Spleen (tissue), 11 donors: Measurements from ENCODE around the gene C1orf198. TPM values are rescaled to one million over a fixed set of nuclear protein-coding genes. Genes with fewer than 3 reads are reported as not detected.

Experiments used
- DNase-seq: peaks from one replicate; pipeline ENCODE4 v3.0.0-alpha.2; 2020
- H3K27ac ChIP-seq, 8 donors: fragments of 200-600 bp; sonication (generic) in 7 of 8; 1 replicate in 4 of 8; 2 replicates in 4 of 8; pipeline versions ENCODE4 v1.5.0 to v1.8.0; 2016 to 2021; ENCODE audit warnings: inconsistent platforms in 4 of 8, mild to moderate bottlenecking in 4 of 8, moderate library complexity in 1 of 8
- H3K27me3 ChIP-seq, 7 donors: fragments of 200-600 bp; sonication (generic) in 6 of 7; replicated peaks in 1 of 7; 1 replicate in 4 of 7; 2 replicates in 3 of 7; pipeline versions ENCODE4 v1.5.0 to v1.8.0; 2016 to 2021; ENCODE audit warnings: inconsistent platforms in 3 of 7, mild to moderate bottlenecking in 1 of 7
- H3K36me3 ChIP-seq, 6 donors: fragments of 200-600 bp; sonication (generic) in 5 of 6; 1 replicate in 4 of 6; 2 replicates in 2 of 6; pipeline versions ENCODE4 v1.5.0 to v1.8.0; 2016 to 2021; ENCODE audit warnings: inconsistent platforms in 2 of 6
- H3K4me1 ChIP-seq, 6 donors: fragments of 200-600 bp; sonication (generic) in 5 of 6; 1 replicate in 3 of 6; 2 replicates in 3 of 6; pipeline versions ENCODE4 v1.5.0 to v1.8.0; 2016 to 2021; ENCODE audit warnings: inconsistent platforms in 3 of 6
- H3K4me3 ChIP-seq, 8 donors: fragments of 200-600 bp; sonication (generic) in 7 of 8; 1 replicate in 4 of 8; 2 replicates in 4 of 8; pipeline versions ENCODE4 v1.5.0 to v1.8.0; 2016 to 2021; ENCODE audit warnings: inconsistent platforms in 4 of 8, mild to moderate bottlenecking in 4 of 8, moderate library complexity in 2 of 8
- H3K9me3 ChIP-seq, 8 donors: fragments of 200-600 bp; sonication (generic) in 7 of 8; 1 replicate in 4 of 8; 2 replicates in 4 of 8; pipeline versions ENCODE4 v1.5.0 to v1.8.0; 2016 to 2021; ENCODE audit warnings: inconsistent platforms in 4 of 8
- POLR2A ChIP-seq, 3 donors: fragments of 450-650 bp; IDR thresholded peaks; one replicate each; pipeline ENCODE4 v1.5.1; 2017; ENCODE audit warnings: antibody characterized with exemption in 3 of 3, mild to moderate bottlenecking in 1 of 3
- POLR2AphosphoS5 ChIP-seq, 3 donors: sonication (generic); formaldehyde crosslinking; IDR thresholded peaks; one replicate each; pipeline ENCODE4 v1.5.1; 2017; ENCODE audit warnings: antibody characterized with exemption in 3 of 3
- WGBS, 5 donors: extraction: QIAGEN DNeasy Blood & Tissue Kit in 3 of 5; methylation state at CpG; one replicate each; pipeline versions ENCODE4 v1.1.5 to v1.1.7; 2013 to 2018; 5-methylcytosine and 5-hydroxymethylcytosine counted together
- intact Hi-C: fragments of 100-400 bp; cut with DNase I; formaldehyde crosslinking; loops from one replicate; pipeline ENCODE4 v1.15.0; 2023; ENCODE audit warnings: low total_unique reads
- polyA plus RNA-seq, 3 donors: library from polyadenylated mRNA; stranded (reverse); fragments of 200-250 nt; gene quantifications; one replicate each; pipeline ENCODE4 v1.2.1, GENCODE V29; 2013
- total RNA-seq, 7 donors: library from RNA; depleted of rRNA in 3 of 7; stranded (reverse); fragments of >200 nt in 3 of 7; fragmentation: NEBNext Ultra II Directional in 4 of 7; extraction: Animal tissue kit (Norgen Biotek cat#: 25700) in 4 of 7; gene quantifications; one replicate each; pipeline versions ENCODE4 v1.1.0 to v1.2.1, GENCODE V29; 2016 to 2021
- TF ChIP-seq, protein P1 (sequence below), 11 experiments: fragments of 200-600 bp in 7 of 11; fragments of 450-650 bp in 4 of 11; sonication (generic) in 4 of 11; IDR thresholded peaks in 8 of 11; conservative IDR thresholded peaks in 3 of 11; 1 replicate in 7 of 11; 2 replicates in 4 of 11; pipeline versions ENCODE4 v1.4.0 to v1.8.0; 2016 to 2021; ENCODE audit warnings: antibody characterized with exemption in 11 of 11, inconsistent platforms in 4 of 11, mild to moderate bottlenecking in 1 of 11
- donor health status: healthy with polysubstance abuse.
- donor health status: DM: no; HTN: no; CAD: no; lungs with moderate emphysema.
- donor health status: DM: no; HTN: no; CAD: no.
- donor health status: Bipolar disorder and iron deficiency.
- donor health status: healthy.
- donor health status: DM: no; HTN: no; CAD: no.
- donor health status: DM: yes; HTN: yes; CAD: no.

C1orf198 gene
- total and polyA plus RNA-seq, 10 donors, result 5.0 to 32.7 (median 18.4) TPM

GRCh38 chr1:230857822-230858221 lies 10.5 kb downstream of the C1orf198 start:
- TF ChIP-seq POLR2A (IDR thresholded peaks at IDR 0.05), result no peak
- no peak for TF ChIP-seq POLR2AphosphoS5 (IDR thresholded peaks at IDR 0.05)
- TF ChIP-seq, protein P1, sequence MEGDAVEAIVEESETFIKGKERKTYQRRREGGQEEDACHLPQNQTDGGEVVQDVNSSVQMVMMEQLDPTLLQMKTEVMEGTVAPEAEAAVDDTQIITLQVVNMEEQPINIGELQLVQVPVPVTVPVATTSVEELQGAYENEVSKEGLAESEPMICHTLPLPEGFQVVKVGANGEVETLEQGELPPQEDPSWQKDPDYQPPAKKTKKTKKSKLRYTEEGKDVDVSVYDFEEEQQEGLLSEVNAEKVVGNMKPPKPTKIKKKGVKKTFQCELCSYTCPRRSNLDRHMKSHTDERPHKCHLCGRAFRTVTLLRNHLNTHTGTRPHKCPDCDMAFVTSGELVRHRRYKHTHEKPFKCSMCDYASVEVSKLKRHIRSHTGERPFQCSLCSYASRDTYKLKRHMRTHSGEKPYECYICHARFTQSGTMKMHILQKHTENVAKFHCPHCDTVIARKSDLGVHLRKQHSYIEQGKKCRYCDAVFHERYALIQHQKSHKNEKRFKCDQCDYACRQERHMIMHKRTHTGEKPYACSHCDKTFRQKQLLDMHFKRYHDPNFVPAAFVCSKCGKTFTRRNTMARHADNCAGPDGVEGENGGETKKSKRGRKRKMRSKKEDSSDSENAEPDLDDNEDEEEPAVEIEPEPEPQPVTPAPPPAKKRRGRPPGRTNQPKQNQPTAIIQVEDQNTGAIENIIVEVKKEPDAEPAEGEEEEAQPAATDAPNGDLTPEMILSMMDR (IDR thresholded peaks at IDR 0.05 in 8 of 11, conservative IDR thresholded peaks at IDR 0.05 in 3 of 11), result no peak
- peaks cover 0 to 4% (median 0%) of the 10 kb centered on the region in 8 donors for H3K9me3 ChIP-seq
- 56 to 77% (median 75%) methylated on average over 1 of the region's 1 CpG for WGBS, 5 donors
- no peak for DNase-seq
- H3K4me1 ChIP-seq, result peaks cover 0 to 4% (median under 1%) of the 10 kb centered on the region in 6 donors
- H3K27me3 ChIP-seq, result no peaks in the 10 kb centered on the region
- no peak overlapping the region for H3K27ac ChIP-seq
- no peak overlapping the region for H3K4me3 ChIP-seq
- intact Hi-C loops, result no loop called here
- H3K36me3 ChIP-seq, result peaks cover 0 to 26% (median 0%) of the 10 kb centered on the region in 6 donors

DNA sequence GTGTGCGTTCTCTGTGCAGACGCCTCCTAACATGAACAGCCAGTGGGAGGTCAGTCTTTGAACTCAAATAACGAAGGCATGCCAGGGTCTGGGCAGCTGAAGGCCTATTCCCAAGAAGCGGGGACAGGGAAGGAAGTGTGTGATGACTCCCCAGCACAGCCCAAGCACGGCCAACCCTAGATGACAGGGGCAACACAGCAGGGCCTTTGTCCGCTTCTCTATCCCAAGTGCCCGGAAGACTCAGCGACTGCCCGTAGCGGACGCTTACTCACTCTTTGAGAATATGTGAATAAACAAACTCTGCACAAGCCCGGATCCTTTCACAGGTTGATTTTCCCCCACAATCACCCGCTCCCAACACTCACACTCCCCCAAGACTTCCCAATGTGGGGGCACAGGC lies 11.2 kb downstream of the C1orf198 start:
- no peak for DNase-seq
- 83 to 92% (median 91%) methylated on average over 13 of the region's 13 CpGs for WGBS, 5 donors
- Histone ChIP-seq H3K4me3 (no peak overlapping the region), H3K27ac (peak overlapping the region in 1 of 8 donors; percentile 31), H3K4me1 (no peaks in the 10 kb centered on the region), H3K36me3 (peaks cover 0 to 29% (median 0%) of the 10 kb centered on the region in 6 donors), H3K9me3 (peaks cover 0 to 6% (median 0%) of the 10 kb centered on the region in 8 donors), H3K27me3 (no peaks in the 10 kb centered on the region)
- TF ChIP-seq, protein P1 (IDR thresholded peaks at IDR 0.05 in 8 of 11, conservative IDR thresholded peaks at IDR 0.05 in 3 of 11), result no peak
- no peak for TF ChIP-seq POLR2A (IDR thresholded peaks at IDR 0.05)
- TF ChIP-seq POLR2AphosphoS5 (IDR thresholded peaks at IDR 0.05), result no peak
- intact Hi-C loops, result no loop called here

- TF ChIP-seq POLR2AphosphoS5 (IDR thresholded peaks at IDR 0.05), result no peak
- TF ChIP-seq POLR2A (IDR thresholded peaks at IDR 0.05), result no peak
- TF ChIP-seq, protein P1 (IDR thresholded peaks at IDR 0.05 in 8 of 11, conservative IDR thresholded peaks at IDR 0.05 in 3 of 11), result no peak
- no peak overlapping the region for H3K4me3 ChIP-seq
- no peak overlapping the region for H3K27ac ChIP-seq
- no peak for DNase-seq
- intact Hi-C loops, result no loop called here
- H3K36me3 ChIP-seq, result peaks cover 0 to 29% (median 0%) of the 10 kb centered on the region in 6 donors
- WGBS, 5 donors, result 88 to 95% (median 93%) methylated on average over 4 of the region's 4 CpGs
- H3K9me3 ChIP-seq, result peaks cover 0 to 6% (median 0%) of the 10 kb centered on the region in 8 donors
- no peaks in the 10 kb centered on the region for H3K27me3 ChIP-seq
- H3K4me1 ChIP-seq, result peaks cover 0 to 11% (median 0%) of the 10 kb centered on the region in 6 donors
These were observed 12.4 kb downstream of the C1orf198 start for GRCh38 chr1:230855886-230856285.

DNA sequence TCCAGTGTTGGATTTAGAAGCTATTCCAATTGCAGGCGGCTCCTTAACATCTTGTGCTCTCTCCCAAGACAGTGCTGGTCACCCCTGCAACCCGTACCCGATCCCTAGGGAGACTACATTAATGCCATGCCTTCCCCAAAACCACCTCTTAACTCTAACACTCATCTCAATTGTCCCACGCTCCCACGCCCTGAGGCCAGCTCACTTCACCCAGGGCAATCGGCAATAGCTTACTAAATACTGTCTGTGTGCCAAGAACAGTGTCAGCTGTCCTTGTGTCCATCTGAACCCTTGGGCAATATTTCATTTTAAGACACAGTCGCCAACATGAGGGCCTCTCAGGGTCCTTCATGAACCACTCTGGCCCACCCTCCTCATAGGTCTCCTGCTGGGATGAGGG lies 13.9 kb downstream of the C1orf198 start:
- Histone ChIP-seq H3K36me3 (peaks cover 0 to 29% (median 0%) of the 10 kb centered on the region in 6 donors), H3K9me3 (peaks cover 0 to 6% (median 0%) of the 10 kb centered on the region in 8 donors), H3K4me3 (no peak overlapping the region), H3K27me3 (no peaks in the 10 kb centered on the region), H3K4me1 (peaks cover 0 to 23% (median 5%) of the 10 kb centered on the region in 6 donors), H3K27ac (no peak overlapping the region)
- no peak for DNase-seq
- no peak for TF ChIP-seq POLR2A (IDR thresholded peaks at IDR 0.05)
- TF ChIP-seq, protein P1 (IDR thresholded peaks at IDR 0.05 in 8 of 11, conservative IDR thresholded peaks at IDR 0.05 in 3 of 11), result no peak
- no peak for TF ChIP-seq POLR2AphosphoS5 (IDR thresholded peaks at IDR 0.05)
- intact Hi-C loops, result no loop called here
- WGBS, 5 donors, result 81 to 88% (median 86%) methylated on average over 7 of the region's 7 CpGs
